HEK293 (cell line): ENCODE results near the gene PNLIPRP1.

Source experiments
- CTCF ChIA-PET: fragments of 350-600 bp; formaldehyde crosslinking; extraction: SDS; loops from one replicate; lab custom pipeline; 2021; ENCODE audit warnings: antibody characterized with exemption; lab: Yijun Ruan, JAX
- POLR2A ChIA-PET: fragments of 300-600 bp; formaldehyde crosslinking; extraction: SDS; loops from one replicate; lab custom pipeline; 2020; ENCODE audit warnings: antibody characterized with exemption, inconsistent platforms; lab: Yijun Ruan, JAX
- H3K27ac ChIP-seq: fragments of 200-500 bp; sonication (Bioruptor generic); 2 replicates; pipeline ENCODE4 v1.5.1; 2014; ENCODE audit warnings: low read depth, low read length, control low read depth, inconsistent platforms; ENCODE audit errors: extremely low read depth
- H3K36me3 ChIP-seq, 2 experiments: fragments of 200-500 bp in 1 of 2; sonication (Bioruptor generic) in 1 of 2; 1 replicate in 1 of 2; 2 replicates in 1 of 2; pipeline ENCODE4 v1.5.1; 2014 to 2017; ENCODE audit warnings: inconsistent platforms in 2 of 2, low read length in 2 of 2; ENCODE audit not compliant: control insufficient read depth in 2 of 2, insufficient read depth in 1 of 2
- H3K4me1 ChIP-seq: fragments of 200-500 bp; sonication (Bioruptor generic); 2 replicates; pipeline ENCODE4 v1.5.1; 2014; ENCODE audit warnings: mild to moderate bottlenecking, low read length, inconsistent platforms; ENCODE audit not compliant: control insufficient read depth, insufficient read depth
- H3K4me3 ChIP-seq: 2 replicates; pipeline ENCODE4 v1.5.1; 2011; ENCODE audit warnings: low read depth, mild to moderate bottlenecking, control low read depth, low read length, moderate library complexity
- H3K9me3 ChIP-seq: fragments of 200-500 bp; sonication (Bioruptor generic); 2 replicates; pipeline ENCODE4 v1.5.1; 2014; ENCODE audit warnings: low read depth, low read length, inconsistent platforms; ENCODE audit not compliant: control insufficient read depth, insufficient read depth
- EGR2 ChIP-seq: fragments of 450-650 bp; formaldehyde crosslinking; IDR thresholded peaks from 2 replicates; pipeline ENCODE4 v1.5.1; 2016; ENCODE audit warnings: low read depth, missing biosample characterization, missing genetic modification characterization
- ELK4 ChIP-seq: IDR thresholded peaks from 2 replicates; pipeline ENCODE4 v1.6.1; 2011; ENCODE audit warnings: mild to moderate bottlenecking, low read depth, low read length, borderline replicate concordance
- KLF8 ChIP-seq: fragments of 450-650 bp; formaldehyde crosslinking; IDR thresholded peaks from 2 replicates; pipeline ENCODE4 v1.5.1; 2016; ENCODE audit warnings: missing biosample characterization, missing genetic modification characterization
- OVOL3 ChIP-seq: fragments of 450-650 bp; formaldehyde crosslinking; IDR thresholded peaks from 2 replicates; pipeline ENCODE4 v1.5.1; 2016; ENCODE audit warnings: missing biosample characterization, missing genetic modification characterization
- SP3 ChIP-seq: fragments of 450-650 bp; formaldehyde crosslinking; IDR thresholded peaks from 2 replicates; pipeline ENCODE4 v1.5.1; 2016; ENCODE audit warnings: missing biosample characterization, missing genetic modification characterization
- TRIM28 ChIP-seq: IDR thresholded peaks from 2 replicates; pipeline ENCODE4 v1.6.1; 2011; ENCODE audit warnings: low read length, control low read depth, borderline replicate concordance
- ZBTB6 ChIP-seq: fragments of 450-650 bp; formaldehyde crosslinking; IDR thresholded peaks from 2 replicates; pipeline ENCODE4 v1.5.1; 2017; ENCODE audit warnings: missing biosample characterization, missing genetic modification characterization
- ZBTB7A ChIP-seq: fragments of 450-650 bp; formaldehyde crosslinking; IDR thresholded peaks from 2 replicates; pipeline ENCODE4 v1.5.1; 2016; ENCODE audit warnings: low read depth, missing biosample characterization, missing genetic modification characterization
- ZFP3 ChIP-seq: fragments of 450-650 bp; formaldehyde crosslinking; IDR thresholded peaks from 2 replicates; pipeline ENCODE4 v1.5.1; 2016; ENCODE audit warnings: low read depth, missing biosample characterization, missing genetic modification characterization
- ZFP41 ChIP-seq: fragments of 450-650 bp; formaldehyde crosslinking; IDR thresholded peaks from 2 replicates; pipeline ENCODE4 v1.5.1; 2016; ENCODE audit warnings: missing biosample characterization, missing genetic modification characterization, borderline replicate concordance
- ZNF19 ChIP-seq: fragments of 450-650 bp; formaldehyde crosslinking; IDR thresholded peaks from 2 replicates; pipeline ENCODE4; 2016; ENCODE audit warnings: missing biosample characterization, missing genetic modification characterization, low read depth
- ZNF202 ChIP-seq: fragments of 450-650 bp; formaldehyde crosslinking; IDR thresholded peaks from 2 replicates; pipeline ENCODE4 v1.5.1; 2016; ENCODE audit warnings: missing biosample characterization, missing genetic modification characterization, borderline replicate concordance
- ZNF324 ChIP-seq: fragments of 450-650 bp; formaldehyde crosslinking; IDR thresholded peaks from 2 replicates; pipeline ENCODE4 v1.5.1; 2016; ENCODE audit warnings: missing biosample characterization, missing genetic modification characterization
- ZNF473 ChIP-seq: fragments of 450-650 bp; formaldehyde crosslinking; IDR thresholded peaks from 2 replicates; pipeline ENCODE4 v1.5.1; 2017; ENCODE audit warnings: missing biosample characterization, missing genetic modification characterization
- ZNF510 ChIP-seq: fragments of 450-650 bp; formaldehyde crosslinking; IDR thresholded peaks from 2 replicates; pipeline ENCODE4 v1.5.1; 2018; ENCODE audit warnings: mild to moderate bottlenecking, missing genetic modification characterization, missing biosample characterization; ENCODE audit not compliant: insufficient replicate concordance
- ZNF544 ChIP-seq: fragments of 450-650 bp; formaldehyde crosslinking; IDR thresholded peaks from 2 replicates; pipeline ENCODE4 v1.5.0; 2017; ENCODE audit warnings: missing biosample characterization, missing genetic modification characterization
- ZNF596 ChIP-seq: fragments of 450-650 bp; IDR thresholded peaks from 2 replicates; pipeline ENCODE4 v1.5.0; 2018; ENCODE audit warnings: missing biosample characterization, mild to moderate bottlenecking, missing genetic modification characterization, moderate library complexity
- ZNF626 ChIP-seq: fragments of 450-650 bp; sonication (Bioruptor Pico); formaldehyde crosslinking; IDR thresholded peaks from 2 replicates; pipeline ENCODE4 v1.5.1; 2018; ENCODE audit warnings: missing biosample characterization, missing genetic modification characterization, inconsistent platforms
- ZNF660 ChIP-seq: fragments of 450-650 bp; IDR thresholded peaks from 2 replicates; pipeline ENCODE4 v1.5.1; 2018; ENCODE audit warnings: missing biosample characterization, mild to moderate bottlenecking, missing genetic modification characterization
- ZNF785 ChIP-seq: fragments of 450-650 bp; formaldehyde crosslinking; IDR thresholded peaks from 2 replicates; pipeline ENCODE4 v1.5.1; 2016; ENCODE audit warnings: missing biosample characterization, missing genetic modification characterization
- ZNF830 ChIP-seq: fragments of 450-650 bp; IDR thresholded peaks from 2 replicates; pipeline ENCODE4 v1.5.0; 2018; ENCODE audit warnings: missing biosample characterization, missing genetic modification characterization, low read depth, mild to moderate bottlenecking, moderate library complexity
- ZSCAN5A ChIP-seq: fragments of 450-650 bp; formaldehyde crosslinking; IDR thresholded peaks from 2 replicates; pipeline ENCODE4 v1.5.1; 2016; ENCODE audit warnings: missing biosample characterization, missing genetic modification characterization
- TF ChIP-seq, protein P1 (sequence below): fragments of 450-650 bp; formaldehyde crosslinking; IDR thresholded peaks from 2 replicates; pipeline ENCODE4 v1.5.1; 2017; ENCODE audit warnings: missing biosample characterization, mild to moderate bottlenecking, missing genetic modification characterization, moderate library complexity
- TF ChIP-seq, protein P2 (sequence below): fragments of 450-650 bp; formaldehyde crosslinking; IDR thresholded peaks from 2 replicates; pipeline ENCODE4 v1.5.1; 2016; ENCODE audit warnings: missing biosample characterization, missing genetic modification characterization
- TF ChIP-seq, protein P3 (sequence below): fragments of 450-650 bp; formaldehyde crosslinking; IDR thresholded peaks from 2 replicates; pipeline ENCODE4 v1.5.1; 2016; ENCODE audit warnings: missing biosample characterization, missing genetic modification characterization

Gene PNLIPRP1

DNA sequence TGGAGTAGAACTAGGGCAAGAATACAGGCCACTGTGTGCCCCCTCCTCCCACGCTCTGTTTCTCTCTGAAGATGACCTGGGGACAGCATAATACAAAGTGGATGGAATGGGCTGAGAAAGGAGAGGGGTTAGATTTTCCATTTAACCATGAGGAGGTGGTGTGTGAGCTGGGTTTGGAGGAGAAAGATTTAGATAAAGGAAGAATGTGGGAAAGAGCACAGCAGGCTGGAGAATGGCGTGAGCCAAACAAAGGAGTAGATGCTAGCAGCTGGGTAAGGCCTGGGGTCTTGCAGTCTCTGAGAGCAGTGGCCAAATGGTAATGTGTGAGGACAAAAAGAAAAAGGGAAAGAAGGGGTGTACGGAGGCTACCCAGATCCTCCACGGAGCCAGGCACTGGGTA is 38.6 kb downstream of the PNLIPRP1 start:
- POLR2A ChIA-PET: no interaction called here
- TF ChIP-seq ZNF596 (tag by site-specific recombination) (no peak), ZNF473 (tag by site-specific recombination) (no peak), ZNF510 (tag by site-specific recombination) (no peak), ELK4 (no peak), ZNF660 (tag by site-specific recombination) (no peak)
- TF ChIP-seq, protein P1, sequence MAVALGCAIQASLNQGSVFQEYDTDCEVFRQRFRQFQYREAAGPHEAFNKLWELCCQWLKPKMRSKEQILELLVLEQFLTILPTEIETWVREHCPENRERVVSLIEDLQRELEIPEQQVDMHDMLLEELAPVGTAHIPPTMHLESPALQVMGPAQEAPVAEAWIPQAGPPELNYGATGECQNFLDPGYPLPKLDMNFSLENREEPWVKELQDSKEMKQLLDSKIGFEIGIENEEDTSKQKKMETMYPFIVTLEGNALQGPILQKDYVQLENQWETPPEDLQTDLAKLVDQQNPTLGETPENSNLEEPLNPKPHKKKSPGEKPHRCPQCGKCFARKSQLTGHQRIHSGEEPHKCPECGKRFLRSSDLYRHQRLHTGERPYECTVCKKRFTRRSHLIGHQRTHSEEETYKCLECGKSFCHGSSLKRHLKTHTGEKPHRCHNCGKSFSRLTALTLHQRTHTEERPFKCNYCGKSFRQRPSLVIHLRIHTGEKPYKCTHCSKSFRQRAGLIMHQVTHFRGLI: no peak
- CTCF ChIA-PET: interaction anchor here (0.6 to 6.7 kb wide), 5 partner anchors 26 to 1600 kb away, joined by 3 to 60 read pairs (median 3); no protein-coding TSS in a partner anchor
- no peaks in the 10 kb centered on the region for H3K4me1 ChIP-seq
- no peaks in the 10 kb centered on the region for H3K9me3 ChIP-seq
- H3K4me3 ChIP-seq: no peak overlapping the region
- H3K27ac ChIP-seq: no peak overlapping the region
- H3K36me3 ChIP-seq: no peaks in the 10 kb centered on the region

GRCh38 chr10:116630020-116630419 is 39.3 kb downstream of the PNLIPRP1 start:
- H3K4me1 ChIP-seq: no peaks in the 10 kb centered on the region
- ChIA-PET CTCF (interaction anchor here (0.6 to 6.7 kb wide), 4 partner anchors 12 to 1601 kb away, joined by 3 to 60 read pairs (median 4); no protein-coding TSS in a partner anchor), POLR2A (no interaction called here)
- no peaks in the 10 kb centered on the region for H3K9me3 ChIP-seq
- H3K4me3 ChIP-seq: no peak overlapping the region
- H3K27ac ChIP-seq: no peak overlapping the region
- no peak for TF ChIP-seq ZNF202 (tag by site-specific recombination)
- TF ChIP-seq ZNF626 (tag by site-specific recombination): no peak
- no peak for TF ChIP-seq ZNF324 (tag by site-specific recombination)
- TF ChIP-seq KLF8 (tag by site-specific recombination): no peak
- no peak for TF ChIP-seq SP3 (tag by site-specific recombination)
- no peak for TF ChIP-seq ZBTB7A (tag by site-specific recombination)
- TF ChIP-seq ZSCAN5A (tag by site-specific recombination): no peak
- TF ChIP-seq, protein P2, sequence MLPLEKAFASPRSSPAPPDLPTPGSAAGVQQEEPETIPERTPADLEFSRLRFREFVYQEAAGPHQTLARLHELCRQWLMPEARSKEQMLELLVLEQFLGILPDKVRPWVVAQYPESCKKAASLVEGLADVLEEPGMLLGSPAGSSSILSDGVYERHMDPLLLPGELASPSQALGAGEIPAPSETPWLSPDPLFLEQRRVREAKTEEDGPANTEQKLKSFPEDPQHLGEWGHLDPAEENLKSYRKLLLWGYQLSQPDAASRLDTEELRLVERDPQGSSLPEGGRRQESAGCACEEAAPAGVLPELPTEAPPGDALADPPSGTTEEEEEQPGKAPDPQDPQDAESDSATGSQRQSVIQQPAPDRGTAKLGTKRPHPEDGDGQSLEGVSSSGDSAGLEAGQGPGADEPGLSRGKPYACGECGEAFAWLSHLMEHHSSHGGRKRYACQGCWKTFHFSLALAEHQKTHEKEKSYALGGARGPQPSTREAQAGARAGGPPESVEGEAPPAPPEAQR (tag by site-specific recombination): no peak
- no peak for TF ChIP-seq ZFP41 (tag by site-specific recombination)
- TF ChIP-seq ZNF19 (tag by site-specific recombination): no peak
- TF ChIP-seq ZBTB6: no peak
- TF ChIP-seq OVOL3 (tag by site-specific recombination): no peak
- TF ChIP-seq ZNF830 (tag by site-specific recombination): no peak
- TF ChIP-seq ZNF544 (tag by site-specific recombination): no peak
- TF ChIP-seq ZFP3 (tag by site-specific recombination): no peak
- TF ChIP-seq ZNF785 (tag by site-specific recombination): no peak
- TF ChIP-seq, protein P3, sequence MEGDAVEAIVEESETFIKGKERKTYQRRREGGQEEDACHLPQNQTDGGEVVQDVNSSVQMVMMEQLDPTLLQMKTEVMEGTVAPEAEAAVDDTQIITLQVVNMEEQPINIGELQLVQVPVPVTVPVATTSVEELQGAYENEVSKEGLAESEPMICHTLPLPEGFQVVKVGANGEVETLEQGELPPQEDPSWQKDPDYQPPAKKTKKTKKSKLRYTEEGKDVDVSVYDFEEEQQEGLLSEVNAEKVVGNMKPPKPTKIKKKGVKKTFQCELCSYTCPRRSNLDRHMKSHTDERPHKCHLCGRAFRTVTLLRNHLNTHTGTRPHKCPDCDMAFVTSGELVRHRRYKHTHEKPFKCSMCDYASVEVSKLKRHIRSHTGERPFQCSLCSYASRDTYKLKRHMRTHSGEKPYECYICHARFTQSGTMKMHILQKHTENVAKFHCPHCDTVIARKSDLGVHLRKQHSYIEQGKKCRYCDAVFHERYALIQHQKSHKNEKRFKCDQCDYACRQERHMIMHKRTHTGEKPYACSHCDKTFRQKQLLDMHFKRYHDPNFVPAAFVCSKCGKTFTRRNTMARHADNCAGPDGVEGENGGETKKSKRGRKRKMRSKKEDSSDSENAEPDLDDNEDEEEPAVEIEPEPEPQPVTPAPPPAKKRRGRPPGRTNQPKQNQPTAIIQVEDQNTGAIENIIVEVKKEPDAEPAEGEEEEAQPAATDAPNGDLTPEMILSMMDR: no peak
- TF ChIP-seq EGR2 (tag by site-specific recombination): no peak
- TF ChIP-seq ZNF473 (tag by site-specific recombination): no peak
- TF ChIP-seq TRIM28: no peak
- TF ChIP-seq, all 188 proteins: peak for 0
- H3K36me3 ChIP-seq: no peaks in the 10 kb centered on the region
